ENCODE data around the gene RALGAPB.
"Not testable (repeated sequence)": the region's sequence is repeated elsewhere in the genome, so short reads cannot be mapped to it uniquely, and the experiment has no call there.

RALGAPB gene

DNA sequence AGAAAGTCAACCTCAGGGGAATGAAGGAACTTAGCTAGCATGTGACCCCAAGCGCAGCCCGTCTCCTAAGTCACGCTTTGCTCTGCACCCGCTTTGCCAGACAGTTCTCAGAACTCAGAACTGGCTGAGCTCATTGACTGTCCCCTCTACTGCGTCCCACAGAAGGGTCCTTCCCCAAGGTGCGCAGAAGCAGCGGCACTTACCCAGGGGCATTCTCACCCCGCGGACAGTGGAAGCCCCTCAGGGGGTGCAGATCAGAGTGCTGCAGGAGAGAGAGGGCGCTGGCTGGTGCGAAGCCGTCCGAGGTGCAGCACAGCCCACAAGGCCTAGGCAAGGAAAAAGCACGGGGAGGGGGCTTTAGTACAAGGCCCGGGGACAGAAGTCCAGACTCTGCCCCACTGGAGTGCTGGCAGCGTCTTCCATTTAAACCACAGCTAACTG, 38.3 kb upstream of the RALGAPB start:
- TF ChIP-seq, protein P1, sequence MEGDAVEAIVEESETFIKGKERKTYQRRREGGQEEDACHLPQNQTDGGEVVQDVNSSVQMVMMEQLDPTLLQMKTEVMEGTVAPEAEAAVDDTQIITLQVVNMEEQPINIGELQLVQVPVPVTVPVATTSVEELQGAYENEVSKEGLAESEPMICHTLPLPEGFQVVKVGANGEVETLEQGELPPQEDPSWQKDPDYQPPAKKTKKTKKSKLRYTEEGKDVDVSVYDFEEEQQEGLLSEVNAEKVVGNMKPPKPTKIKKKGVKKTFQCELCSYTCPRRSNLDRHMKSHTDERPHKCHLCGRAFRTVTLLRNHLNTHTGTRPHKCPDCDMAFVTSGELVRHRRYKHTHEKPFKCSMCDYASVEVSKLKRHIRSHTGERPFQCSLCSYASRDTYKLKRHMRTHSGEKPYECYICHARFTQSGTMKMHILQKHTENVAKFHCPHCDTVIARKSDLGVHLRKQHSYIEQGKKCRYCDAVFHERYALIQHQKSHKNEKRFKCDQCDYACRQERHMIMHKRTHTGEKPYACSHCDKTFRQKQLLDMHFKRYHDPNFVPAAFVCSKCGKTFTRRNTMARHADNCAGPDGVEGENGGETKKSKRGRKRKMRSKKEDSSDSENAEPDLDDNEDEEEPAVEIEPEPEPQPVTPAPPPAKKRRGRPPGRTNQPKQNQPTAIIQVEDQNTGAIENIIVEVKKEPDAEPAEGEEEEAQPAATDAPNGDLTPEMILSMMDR (IDR thresholded peaks at IDR 0.05; ENCODE audit: control extremely low read depth, extremely low read depth, low read depth, missing control alignments), result no peak
- DNase-seq (ENCODE audit: extremely low spot score), result no peak
- ChIA-PET CTCF (interaction anchor here (1.0 to 6.8 kb wide), 9 partner anchors 10 to 195 kb away, joined by 3 to 192 read pairs (median 6); partner anchors contain the start of gene RALGAPB), POLR2A (interaction anchor here (1.2 to 2.9 kb wide), 4 partner anchors 9 to 18 kb away, joined by 3 to 44 read pairs (median 6); no protein-coding TSS in a partner anchor)

DNA sequence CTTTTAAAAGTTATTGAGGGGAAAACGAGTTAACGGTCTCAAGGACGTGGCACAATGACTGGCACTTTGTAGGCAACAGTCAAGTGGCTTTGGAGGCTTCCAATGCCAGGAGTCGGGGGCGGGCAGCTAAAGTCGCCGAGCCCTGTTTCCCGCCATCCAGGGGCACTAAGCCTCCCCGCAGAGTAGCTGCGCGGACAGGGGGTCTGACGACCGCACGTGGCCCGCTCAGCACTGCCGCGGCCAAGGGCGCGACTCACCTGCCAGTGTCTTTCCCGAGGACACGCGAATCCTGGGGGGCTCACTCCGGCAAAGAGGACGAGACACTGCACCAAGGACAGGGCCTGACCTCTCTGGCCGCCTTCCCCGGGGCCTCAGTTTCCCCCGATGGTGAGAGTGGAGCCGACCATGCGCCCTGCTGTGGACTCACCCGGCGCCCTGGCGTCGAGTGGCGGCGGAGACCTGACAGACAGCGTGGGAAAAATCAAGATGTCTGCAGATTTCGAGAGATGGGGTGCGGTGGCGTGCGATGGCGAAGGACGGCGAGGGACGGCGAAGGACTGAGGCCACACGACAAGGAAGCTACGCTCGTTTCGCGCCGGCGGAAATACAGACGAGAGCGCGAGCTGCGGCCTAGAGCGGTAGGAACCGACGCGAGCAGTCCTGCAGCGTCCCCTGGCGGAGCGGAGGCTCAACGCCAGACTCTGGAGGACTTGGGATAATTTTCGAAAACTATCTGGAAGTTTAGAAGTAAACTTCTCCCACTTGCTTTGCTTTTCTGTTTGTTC, 37.7 kb upstream of the RALGAPB start, which contains the start of gene SNHG17:
SNHG17 (minus strand) TSS at position 559 of the 785 bp plus-strand sequence.
- CTCF ChIA-PET, result interaction anchor here (0.6 to 6.8 kb wide), 13 partner anchors 10 to 448 kb away, joined by 3 to 192 read pairs (median 4); partner anchors contain the start of gene RALGAPB
- POLR2A ChIA-PET, result interaction anchor here (0.5 to 2.9 kb wide), 10 partner anchors 9 to 149 kb away, joined by 3 to 44 read pairs (median 4); partner anchors contain the start of gene RALGAPB
- peak; percentile 92 for DNase-seq (ENCODE audit: extremely low spot score)
- TF ChIP-seq, protein P1 (IDR thresholded peaks at IDR 0.05; ENCODE audit: control extremely low read depth, extremely low read depth, low read depth, missing control alignments), result peak; percentile 99

DNA sequence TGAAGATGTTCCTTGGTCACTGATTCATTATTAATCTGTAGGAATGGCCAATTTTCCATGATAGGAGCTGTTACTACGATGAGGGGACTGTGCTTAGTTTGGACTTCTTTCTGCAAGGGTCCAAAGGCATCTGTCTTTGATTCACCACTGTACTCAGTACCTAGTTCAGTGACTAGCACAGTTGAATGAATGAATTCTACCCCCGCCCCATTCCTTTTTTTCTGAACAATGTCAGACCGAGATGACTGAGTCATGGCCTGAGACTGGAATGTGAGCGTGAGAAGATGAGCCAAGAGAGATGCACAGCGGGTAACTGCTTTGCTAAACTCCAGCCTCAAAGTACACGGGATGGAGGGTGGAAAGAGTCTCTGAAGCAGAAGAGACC, 37.1 kb upstream of the RALGAPB start:
- POLR2A ChIA-PET, result interaction anchor here (0.5 to 2.9 kb wide), 10 partner anchors 9 to 149 kb away, joined by 3 to 44 read pairs (median 4); partner anchors contain the start of gene RALGAPB
- TF ChIP-seq, protein P1 (IDR thresholded peaks at IDR 0.05; ENCODE audit: control extremely low read depth, extremely low read depth, low read depth, missing control alignments), result no peak
- DNase-seq (ENCODE audit: extremely low spot score), result no peak
- CTCF ChIA-PET, result interaction anchor here (0.8 to 6.8 kb wide), 10 partner anchors 11 to 447 kb away, joined by 3 to 192 read pairs (median 5); partner anchors contain the start of gene RALGAPB

DNA sequence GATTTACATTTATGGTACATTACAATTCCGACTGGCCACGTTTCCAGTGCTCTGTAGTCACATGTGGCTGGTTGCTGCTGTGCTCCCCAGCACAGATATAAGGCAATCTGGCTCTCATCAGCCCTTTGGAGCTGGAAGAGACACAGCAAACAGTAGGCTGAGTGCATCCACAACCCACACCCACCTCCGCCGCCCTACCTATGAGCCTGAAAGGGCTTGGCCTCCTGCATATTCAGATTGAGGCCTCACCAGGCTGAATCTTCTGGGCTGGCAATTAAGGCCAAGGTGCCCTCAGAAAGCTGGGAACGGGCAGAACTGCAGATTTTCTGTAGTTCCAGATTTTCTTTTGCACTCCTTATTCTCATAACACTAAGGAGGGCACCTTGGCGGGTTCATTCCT, 34.8 kb upstream of the RALGAPB start:
- no peak for DNase-seq (ENCODE audit: extremely low spot score)
- POLR2A ChIA-PET, result no interaction called here
- CTCF ChIA-PET, result interaction anchor here (1.2 to 2.8 kb wide), 2 partner anchors 9 to 12 kb away, joined by 3 to 30 read pairs; no protein-coding TSS in a partner anchor
- TF ChIP-seq, protein P1 (IDR thresholded peaks at IDR 0.05; ENCODE audit: control extremely low read depth, extremely low read depth, low read depth, missing control alignments), result no peak

DNA sequence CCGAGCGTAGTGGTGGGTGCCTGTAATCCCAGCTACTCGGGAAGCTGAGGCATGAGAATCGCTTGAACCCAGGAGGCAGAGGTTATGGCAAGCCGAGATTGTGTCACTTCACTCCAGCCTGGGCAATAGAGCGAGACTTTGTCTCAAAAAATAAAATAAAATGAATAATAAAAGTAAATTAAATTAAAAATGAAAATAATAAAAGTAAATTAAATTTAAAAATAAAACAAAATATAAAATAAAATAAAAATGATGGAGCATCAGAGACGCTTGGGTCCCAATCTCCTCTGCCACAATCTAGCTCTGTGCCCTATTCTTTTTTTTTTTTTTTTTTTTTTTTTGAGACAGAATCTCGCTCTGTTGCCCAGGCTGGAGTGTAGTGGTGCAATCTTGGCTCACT, 31.5 kb upstream of the RALGAPB start:
- CTCF ChIA-PET; POLR2A ChIA-PET; DNase-seq (ENCODE audit: extremely low spot score): not testable (repeated sequence)

DNA sequence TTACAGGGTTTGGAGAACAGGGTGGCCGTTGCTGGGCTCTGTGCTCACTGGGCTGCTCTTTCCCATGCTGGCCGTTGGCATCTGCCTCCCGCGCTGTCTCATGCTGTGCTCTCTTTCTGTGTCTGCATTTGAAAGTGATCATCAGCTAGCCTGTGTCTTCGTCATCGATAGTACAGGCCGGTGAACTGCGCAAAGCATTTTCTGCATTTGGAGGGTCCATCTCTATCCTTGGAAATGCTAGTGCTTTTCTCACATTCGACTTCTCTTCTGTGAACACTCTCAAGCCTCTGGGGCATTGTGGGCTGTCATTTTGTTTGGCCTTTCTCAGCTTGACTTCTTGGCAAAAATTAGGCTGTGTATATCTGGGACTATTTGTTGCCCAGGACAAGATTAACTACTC, 30.7 kb upstream of the RALGAPB start:
- ChIA-PET POLR2A (no interaction called here), CTCF (no interaction called here)
- DNase-seq (ENCODE audit: extremely low spot score), result no peak
- TF ChIP-seq, protein P1 (IDR thresholded peaks at IDR 0.05; ENCODE audit: control extremely low read depth, extremely low read depth, low read depth, missing control alignments), result no peak
